Peyer's patch (tissue), 4 donors: ENCODE data around the gene ABCC4. TPM values are rescaled to one million over a fixed set of nuclear protein-coding genes. Genes with fewer than 3 reads are reported as not detected.

ENCODE experiments used
- DNase-seq, 3 donors: peaks; one replicate each; pipeline ENCODE4 v3.0.0-alpha.2; 2017 to 2019
- H3K27ac ChIP-seq, 4 donors: fragments of 200-600 bp; sonication (generic); one replicate each; pipeline ENCODE4 v1.5.1; 2016 to 2019
- H3K27me3 ChIP-seq, 2 donors: fragments of 200-600 bp; sonication (generic); one replicate each; pipeline ENCODE4 v1.5.1; 2019
- H3K36me3 ChIP-seq, 3 donors: fragments of 200-600 bp; sonication (generic); one replicate each; pipeline ENCODE4 v1.5.1; 2016 to 2019
- H3K4me1 ChIP-seq, 4 donors: fragments of 200-600 bp; sonication (generic); one replicate each; pipeline ENCODE4 v1.5.1; 2016 to 2019
- H3K4me3 ChIP-seq, 4 donors: fragments of 200-600 bp; sonication (generic); 1 replicate in 3 of 4; 2 replicates in 1 of 4; pipeline ENCODE4 v1.5.1; 2016 to 2019; ENCODE audit warnings: mild to moderate bottlenecking in 1 of 4
- H3K9me3 ChIP-seq, 4 donors: fragments of 200-600 bp; sonication (generic); one replicate each; pipeline ENCODE4 v1.5.1; 2016 to 2019; ENCODE audit warnings: mild to moderate bottlenecking in 1 of 4
- CTCF ChIP-seq, 6 experiments: fragments of 450-650 bp in 4 of 6; fragments of 200-600 bp in 2 of 6; sonication (generic) in 1 of 6; IDR thresholded peaks; one replicate each; pipeline ENCODE4 v1.5.1; 2017 to 2019; ENCODE audit warnings: antibody characterized with exemption in 6 of 6, mild to moderate bottlenecking in 3 of 6, moderate library complexity in 1 of 6
- POLR2A ChIP-seq, 2 donors: fragments of 450-650 bp; IDR thresholded peaks; one replicate each; pipeline ENCODE4 v1.5.1; 2017; ENCODE audit warnings: antibody characterized with exemption in 2 of 2, mild to moderate bottlenecking in 2 of 2, moderate library complexity in 2 of 2
- total RNA-seq, 4 donors: library from RNA; depleted of rRNA; stranded (reverse); fragments of >200 nt; gene quantifications; one replicate each; pipeline ENCODE4 v1.1.0, GENCODE V29; 2016

Gene ABCC4
- total RNA-seq, 4 donors from 2014 or later: 7.2 to 81.7 (median 13.7) TPM

GRCh38 chr13:95003019-95003813 is 298.0 kb downstream of the ABCC4 start:
- Histone ChIP-seq H3K36me3 (no peaks in the 10 kb centered on the region), H3K27ac (no peak overlapping the region), H3K9me3 (no peaks in the 10 kb centered on the region), H3K4me1 (peaks cover 0 to 8% (median 0%) of the 10 kb centered on the region in 4 donors), H3K27me3 (peaks cover 0 to 5% of the 10 kb centered on the region in 2 donors), H3K4me3 (peak overlapping the region in 2 of 4 donors; percentile 15 to 21)
- TF ChIP-seq POLR2A (IDR thresholded peaks at IDR 0.05): no peak
- TF ChIP-seq CTCF (IDR thresholded peaks at IDR 0.05): no peak
- DNase-seq: no peak

- Histone ChIP-seq H3K27ac (no peak overlapping the region), H3K27me3 (peaks cover 0 to 5% of the 10 kb centered on the region in 2 donors), H3K4me1 (peaks cover 0 to 8% (median 0%) of the 10 kb centered on the region in 4 donors), H3K4me3 (no peak overlapping the region), H3K36me3 (no peaks in the 10 kb centered on the region), H3K9me3 (no peaks in the 10 kb centered on the region)
- no peak for DNase-seq
- TF ChIP-seq POLR2A (IDR thresholded peaks at IDR 0.05): no peak
- no peak for TF ChIP-seq CTCF (IDR thresholded peaks at IDR 0.05)
Observed at GRCh38 chr13:95002126-95002525, 299.1 kb downstream of the ABCC4 start.

- Histone ChIP-seq H3K36me3 (no peaks in the 10 kb centered on the region), H3K27ac (no peak overlapping the region), H3K4me1 (peaks cover 0 to 8% (median 0%) of the 10 kb centered on the region in 4 donors), H3K4me3 (no peak overlapping the region), H3K9me3 (no peaks in the 10 kb centered on the region), H3K27me3 (peaks cover 0 to 5% of the 10 kb centered on the region in 2 donors)
- TF ChIP-seq POLR2A (IDR thresholded peaks at IDR 0.05): no peak
- TF ChIP-seq CTCF (IDR thresholded peaks at IDR 0.05): no peak
- no peak for DNase-seq
Observed at GRCh38 chr13:94999871-95000270, 301.4 kb downstream of the ABCC4 start.

GRCh38 chr13:94997126-94997525 is 304.1 kb downstream of the ABCC4 start:
- TF ChIP-seq POLR2A (IDR thresholded peaks at IDR 0.05) (no peak), CTCF (IDR thresholded peaks at IDR 0.05) (no peak)
- Histone ChIP-seq H3K4me3 (no peak overlapping the region), H3K27me3 (no peaks in the 10 kb centered on the region), H3K27ac (no peak overlapping the region), H3K36me3 (no peaks in the 10 kb centered on the region), H3K4me1 (no peaks in the 10 kb centered on the region), H3K9me3 (no peaks in the 10 kb centered on the region)
- DNase-seq: no peak

- no peak for DNase-seq
- Histone ChIP-seq H3K9me3 (no peaks in the 10 kb centered on the region), H3K36me3 (no peaks in the 10 kb centered on the region), H3K4me1 (no peaks in the 10 kb centered on the region), H3K4me3 (no peak overlapping the region), H3K27me3 (no peaks in the 10 kb centered on the region), H3K27ac (no peak overlapping the region)
- no peak for TF ChIP-seq POLR2A (IDR thresholded peaks at IDR 0.05)
Observed at GRCh38 chr13:94996445-94996844, 304.8 kb downstream of the ABCC4 start.

GRCh38 chr13:94994506-94994905 is 306.7 kb downstream of the ABCC4 start:
- H3K4me1 ChIP-seq: no peaks in the 10 kb centered on the region
- H3K27ac ChIP-seq: no peak overlapping the region
- no peaks in the 10 kb centered on the region for H3K9me3 ChIP-seq
- TF ChIP-seq POLR2A (IDR thresholded peaks at IDR 0.05) (no peak), CTCF (IDR thresholded peaks at IDR 0.05) (no peak)
- no peak overlapping the region for H3K4me3 ChIP-seq
- no peaks in the 10 kb centered on the region for H3K36me3 ChIP-seq
- H3K27me3 ChIP-seq: no peaks in the 10 kb centered on the region
- no peak for DNase-seq
